Eye (tissue), 1 donor: ENCODE results near the gene DPP8.
"Not testable (repeated sequence)": the region's sequence is repeated elsewhere in the genome, so short reads cannot be mapped to it uniquely, and the experiment has no call there.

Source experiments
- DNase-seq: peaks from one replicate; pipeline ENCODE4 v3.0.0-alpha.2; 2015

The DPP8 gene

GRCh38 chr15:65516997-65517865 lies at the start of gene DPP8:
Gene DPP8, minus strand, starts transcription at chr15:65517689. Its CDS starts 5,136 bp downstream, at chr15:65512553.
- DNase-seq = peak; percentile 97

GRCh38 chr15:65561934-65562333 lies 44.4 kb upstream of the DPP8 start:
- no peak for DNase-seq

- no peak for DNase-seq
Measured at GRCh38 chr15:65559941-65560340, 42.5 kb upstream of the DPP8 start.

GRCh38 chr15:65558997-65559760 lies 41.7 kb upstream of the DPP8 start:
- no peak for DNase-seq

GRCh38 chr15:65558336-65558735 lies 40.8 kb upstream of the DPP8 start:
- DNase-seq = no peak

GRCh38 chr15:65556622-65557021 lies 39.1 kb upstream of the DPP8 start:
- DNase-seq = no peak

GRCh38 chr15:65553691-65554090 lies 36.2 kb upstream of the DPP8 start:
- DNase-seq = no peak

GRCh38 chr15:65552851-65553250 lies 35.4 kb upstream of the DPP8 start:
- DNase-seq = not testable (repeated sequence)

- no peak for DNase-seq
Measured at GRCh38 chr15:65551183-65551582, 33.7 kb upstream of the DPP8 start.

- DNase-seq = no peak
Measured at GRCh38 chr15:65550681-65551098, 33.2 kb upstream of the DPP8 start.

GRCh38 chr15:65549288-65549687 lies 31.8 kb upstream of the DPP8 start:
- DNase-seq = not testable (repeated sequence)

- no peak for DNase-seq
Measured at GRCh38 chr15:65547841-65548240, 30.4 kb upstream of the DPP8 start.

GRCh38 chr15:65541231-65541820 lies 23.8 kb upstream of the DPP8 start:
- DNase-seq = no peak

GRCh38 chr15:65540314-65540713 lies 22.8 kb upstream of the DPP8 start:
- DNase-seq = no peak

- DNase-seq = no peak
Measured at GRCh38 chr15:65535192-65535591, 17.7 kb upstream of the DPP8 start.

- DNase-seq = no peak
Measured at GRCh38 chr15:65533057-65533756, 15.7 kb upstream of the DPP8 start.

- DNase-seq = no peak
Measured at GRCh38 chr15:65532738-65533051, 15.2 kb upstream of the DPP8 start.

- peak; percentile 95 for DNase-seq
Measured at GRCh38 chr15:65530318-65531111, 13.0 kb upstream of the DPP8 start, which contains the start of gene HACD3. Gene HACD3, plus strand, starts transcription at chr15:65530463. Its CDS starts 169 bp downstream, at chr15:65530632.

GRCh38 chr15:65529762-65530317 lies 12.4 kb upstream of the DPP8 start:
- DNase-seq = no peak

- DNase-seq = no peak
Measured at GRCh38 chr15:65528461-65529060, 11.1 kb upstream of the DPP8 start.

GRCh38 chr15:65525622-65526021 lies 8.1 kb upstream of the DPP8 start:
- no peak for DNase-seq
